GM23338 (cell line): ENCODE data around the gene NET1. TPM values are rescaled to one million over a fixed set of nuclear protein-coding genes. Genes with fewer than 3 reads are reported as not detected.

Experiments
- ATAC-seq: fragments of 200-7000 bp; cut with Tn5 transposase; 3 replicates; pipeline ENCODE4 v1.9.1; 2020
- DNase-seq: peaks from one replicate; pipeline ENCODE4 v3.0.0-alpha.2; 2015; ENCODE audit warnings: low spot score
- H2AFZ ChIP-seq: fragments of 200-600 bp; sonication (generic); 2 replicates; pipeline ENCODE4 v1.8.0; 2016; ENCODE audit warnings: antibody characterized with exemption, mild to moderate bottlenecking, moderate library complexity
- H3F3A ChIP-seq: fragments of 200-600 bp; sonication (generic); replicated peaks from 2 replicates; pipeline ENCODE4 v1.8.0; 2017; ENCODE audit warnings: antibody characterized with exemption, mixed run types, low read depth
- H3K27ac ChIP-seq: fragments of 200-600 bp; sonication (generic); 2 replicates; pipeline ENCODE4 v1.6.1; 2016; ENCODE audit warnings: low read depth
- H3K27me3 ChIP-seq: fragments of 200-600 bp; sonication (generic); 2 replicates; pipeline ENCODE4 v1.8.0; 2016; ENCODE audit warnings: mild to moderate bottlenecking, mixed run types, moderate library complexity; ENCODE audit not compliant: insufficient read depth
- H3K36me3 ChIP-seq: fragments of 200-600 bp; sonication (generic); 2 replicates; pipeline ENCODE4 v1.8.0; 2016; ENCODE audit warnings: mild to moderate bottlenecking; ENCODE audit not compliant: insufficient read depth
- H3K4me1 ChIP-seq: fragments of 200-600 bp; sonication (generic); 2 replicates; pipeline ENCODE4 v1.8.0; 2016; ENCODE audit warnings: mild to moderate bottlenecking, moderate library complexity; ENCODE audit not compliant: insufficient read depth
- H3K4me2 ChIP-seq: fragments of 200-600 bp; sonication (generic); 2 replicates; pipeline ENCODE4 v1.7.1; 2017; ENCODE audit warnings: mixed run types
- H3K4me3 ChIP-seq: fragments of 200-600 bp; sonication (generic); 2 replicates; pipeline ENCODE4 v1.6.1; 2016; ENCODE audit warnings: mixed run types
- H3K79me2 ChIP-seq: fragments of 200-600 bp; sonication (generic); replicated peaks from 2 replicates; pipeline ENCODE4 v1.8.0; 2017; ENCODE audit warnings: mild to moderate bottlenecking; ENCODE audit not compliant: insufficient read depth
- H3K9me2 ChIP-seq: fragments of 200-600 bp; sonication (generic); 2 replicates; pipeline ENCODE4 v1.8.0; 2017; ENCODE audit not compliant: insufficient read depth
- H4K20me1 ChIP-seq: fragments of 200-600 bp; sonication (generic); replicated peaks from 2 replicates; pipeline ENCODE4 v1.8.0; 2017; ENCODE audit warnings: mild to moderate bottlenecking; ENCODE audit not compliant: insufficient read depth
- H3K27ac Mint-ChIP-seq: 2 replicates; pipeline ENCODE4 v1.8.0; 2020; ENCODE audit warnings: inconsistent platforms, mild to moderate bottlenecking, moderate library complexity, mixed read lengths
- H3K27me3 Mint-ChIP-seq: 3 replicates; pipeline ENCODE4 v1.8.0; 2022; ENCODE audit warnings: low read depth, mild to moderate bottlenecking, moderate library complexity, mixed read lengths, inconsistent platforms; ENCODE audit not compliant: insufficient read depth, poor library complexity
- H3K36me3 Mint-ChIP-seq: 3 replicates; pipeline ENCODE4 v1.8.0; 2021; ENCODE audit warnings: low read depth, mild to moderate bottlenecking, inconsistent platforms, moderate library complexity, mixed read lengths
- H3K4me1 Mint-ChIP-seq: 3 replicates; pipeline ENCODE4 v1.8.0; 2020; ENCODE audit warnings: mild to moderate bottlenecking, inconsistent platforms, mixed read lengths
- H3K4me3 Mint-ChIP-seq: 3 replicates; pipeline ENCODE4 v1.8.0; 2021; ENCODE audit warnings: moderate library complexity, mild to moderate bottlenecking, inconsistent platforms, mixed read lengths
- H3K9me3 Mint-ChIP-seq: 3 replicates; pipeline ENCODE4 v1.8.0; 2020; ENCODE audit warnings: moderate library complexity, mild to moderate bottlenecking, inconsistent platforms, mixed read lengths
- CREB1 ChIP-seq: fragments of 250-450 bp; sonication (Bioruptor Pico); IDR thresholded peaks from 2 replicates; pipeline ENCODE4 v1.5.0; 2020; ENCODE audit warnings: low read depth, mild to moderate bottlenecking, moderate library complexity
- EZH2 ChIP-seq: fragments of 200-600 bp; sonication (generic); IDR thresholded peaks from one replicate; pipeline ENCODE4 v1.8.0; 2017; ENCODE audit warnings: antibody characterized with exemption, mild to moderate bottlenecking, low read depth; ENCODE audit not compliant: unreplicated experiment
- EZH2phosphoT487 ChIP-seq: fragments of 200-600 bp; sonication (generic); IDR thresholded peaks from one replicate; pipeline ENCODE4 v1.8.1; 2018; ENCODE audit warnings: antibody characterized with exemption; ENCODE audit not compliant: unreplicated experiment
- JUNB ChIP-seq: IDR thresholded peaks from one replicate; pipeline ENCODE4 v1.6.1; 2016; ENCODE audit warnings: antibody characterized with exemption; ENCODE audit not compliant: unreplicated experiment
- NANOG ChIP-seq: IDR thresholded peaks from 2 replicates; pipeline ENCODE4 v1.6.1; 2016; ENCODE audit warnings: antibody characterized with exemption, borderline replicate concordance
- POLR2AphosphoS5 ChIP-seq: IDR thresholded peaks from 2 replicates; pipeline ENCODE4 v1.6.1; 2016; ENCODE audit warnings: antibody characterized with exemption, low read depth
- REST ChIP-seq: IDR thresholded peaks from one replicate; pipeline ENCODE4 v1.6.1; 2018; ENCODE audit warnings: antibody characterized with exemption; ENCODE audit not compliant: unreplicated experiment
- STAT1 ChIP-seq: IDR thresholded peaks from one replicate; pipeline ENCODE4 v1.6.1; 2016; ENCODE audit warnings: antibody characterized with exemption; ENCODE audit not compliant: unreplicated experiment
- ZNF114 ChIP-seq: fragments of 250-450 bp; sonication (Bioruptor Pico); IDR thresholded peaks from 2 replicates; pipeline ENCODE4 v1.5.0; 2020; ENCODE audit warnings: mild to moderate bottlenecking, moderate library complexity
- ZNF331 ChIP-seq: fragments of 250-450 bp; sonication (Bioruptor Pico); IDR thresholded peaks from 2 replicates; pipeline ENCODE4 v1.5.0; 2020; ENCODE audit warnings: low read depth, mild to moderate bottlenecking, moderate library complexity
- polyA plus RNA-seq: library from polyadenylated mRNA; unstranded; fragments of >200 nt; fragmentation: Nextera tagmentation; extraction: Ambion mirVana; gene quantifications from 2 replicates; pipeline ENCODE4 v1.2.1, GENCODE V29; 2016
- total RNA-seq: library from RNA; depleted of rRNA; stranded (reverse); fragments of >200 nt; shearing (Covaris generic); gene quantifications from 2 replicates; pipeline ENCODE4 v1.2.3, GENCODE V29; 2014
- TF ChIP-seq, protein P1 (sequence below), 2 experiments: fragments of 200-600 bp in 1 of 2; sonication (generic) in 1 of 2; conservative IDR thresholded peaks; 2 replicates each; pipeline versions ENCODE4 v1.5.1 to v1.6.1; 2016 to 2017; ENCODE audit warnings: antibody characterized with exemption in 2 of 2, low read depth in 2 of 2, mild to moderate bottlenecking in 2 of 2, moderate library complexity in 1 of 2
- TF ChIP-seq, protein P2 (sequence below): fragments of 250-450 bp; sonication (Bioruptor Pico); IDR thresholded peaks from 2 replicates; pipeline ENCODE4 v1.5.0; 2020; ENCODE audit warnings: mild to moderate bottlenecking, moderate library complexity
- TF ChIP-seq, protein P3 (sequence below): IDR thresholded peaks from 2 replicates; pipeline ENCODE4 v1.6.1; 2016; ENCODE audit warnings: antibody characterized with exemption

The NET1 gene
- total and polyA plus RNA-seq, 2 experiments from 2014 or later: 47.9 to 93.9 TPM

DNA sequence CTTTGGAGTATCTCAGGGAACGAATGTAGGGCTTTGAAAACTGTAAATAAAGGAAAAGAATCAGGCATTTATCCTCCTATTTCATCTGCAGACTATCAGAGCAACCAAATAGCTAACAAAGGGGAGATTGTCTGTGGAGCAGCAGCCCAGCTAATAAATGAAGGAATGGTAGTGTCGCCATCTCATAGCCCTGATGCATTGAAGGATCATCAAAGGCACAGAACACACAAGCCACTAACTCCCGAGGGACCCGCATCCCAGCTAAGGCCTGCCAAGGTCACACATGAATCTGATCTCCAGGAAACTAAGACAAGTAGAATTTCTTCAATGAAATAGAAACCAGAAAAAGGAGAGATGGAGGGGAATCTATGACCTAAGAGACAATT lies 48.8 kb downstream of the NET1 start:
- H2AFZ ChIP-seq: no peak overlapping the region
- H3K36me3 ChIP-seq: peaks cover 23% of the 10 kb centered on the region
- no peak overlapping the region for H3K4me2 ChIP-seq
- H3K79me2 ChIP-seq: no peaks in the 10 kb centered on the region; the same call in 1 of the 2 replicates
- H3K4me1 Mint-ChIP-seq: peaks cover 31% of the 10 kb centered on the region
- peaks cover 31% of the 10 kb centered on the region for H3K9me3 Mint-ChIP-seq
- H3K4me3 Mint-ChIP-seq: no peak overlapping the region
- TF ChIP-seq EZH2phosphoT487 (no peak), REST (no peak), STAT1 (no peak), JUNB (no peak), ZNF331 (CRISPR knock-in tag) (no peak), CREB1 (no peak), NANOG (no peak), EZH2 (no peak), POLR2AphosphoS5 (no peak), ZNF114 (no peak)
- TF ChIP-seq, protein P1, sequence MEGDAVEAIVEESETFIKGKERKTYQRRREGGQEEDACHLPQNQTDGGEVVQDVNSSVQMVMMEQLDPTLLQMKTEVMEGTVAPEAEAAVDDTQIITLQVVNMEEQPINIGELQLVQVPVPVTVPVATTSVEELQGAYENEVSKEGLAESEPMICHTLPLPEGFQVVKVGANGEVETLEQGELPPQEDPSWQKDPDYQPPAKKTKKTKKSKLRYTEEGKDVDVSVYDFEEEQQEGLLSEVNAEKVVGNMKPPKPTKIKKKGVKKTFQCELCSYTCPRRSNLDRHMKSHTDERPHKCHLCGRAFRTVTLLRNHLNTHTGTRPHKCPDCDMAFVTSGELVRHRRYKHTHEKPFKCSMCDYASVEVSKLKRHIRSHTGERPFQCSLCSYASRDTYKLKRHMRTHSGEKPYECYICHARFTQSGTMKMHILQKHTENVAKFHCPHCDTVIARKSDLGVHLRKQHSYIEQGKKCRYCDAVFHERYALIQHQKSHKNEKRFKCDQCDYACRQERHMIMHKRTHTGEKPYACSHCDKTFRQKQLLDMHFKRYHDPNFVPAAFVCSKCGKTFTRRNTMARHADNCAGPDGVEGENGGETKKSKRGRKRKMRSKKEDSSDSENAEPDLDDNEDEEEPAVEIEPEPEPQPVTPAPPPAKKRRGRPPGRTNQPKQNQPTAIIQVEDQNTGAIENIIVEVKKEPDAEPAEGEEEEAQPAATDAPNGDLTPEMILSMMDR (conservative IDR thresholded peaks at IDR 0.05; ENCODE audit: low read depth in 2 of 2): no peak
- TF ChIP-seq, protein P2, sequence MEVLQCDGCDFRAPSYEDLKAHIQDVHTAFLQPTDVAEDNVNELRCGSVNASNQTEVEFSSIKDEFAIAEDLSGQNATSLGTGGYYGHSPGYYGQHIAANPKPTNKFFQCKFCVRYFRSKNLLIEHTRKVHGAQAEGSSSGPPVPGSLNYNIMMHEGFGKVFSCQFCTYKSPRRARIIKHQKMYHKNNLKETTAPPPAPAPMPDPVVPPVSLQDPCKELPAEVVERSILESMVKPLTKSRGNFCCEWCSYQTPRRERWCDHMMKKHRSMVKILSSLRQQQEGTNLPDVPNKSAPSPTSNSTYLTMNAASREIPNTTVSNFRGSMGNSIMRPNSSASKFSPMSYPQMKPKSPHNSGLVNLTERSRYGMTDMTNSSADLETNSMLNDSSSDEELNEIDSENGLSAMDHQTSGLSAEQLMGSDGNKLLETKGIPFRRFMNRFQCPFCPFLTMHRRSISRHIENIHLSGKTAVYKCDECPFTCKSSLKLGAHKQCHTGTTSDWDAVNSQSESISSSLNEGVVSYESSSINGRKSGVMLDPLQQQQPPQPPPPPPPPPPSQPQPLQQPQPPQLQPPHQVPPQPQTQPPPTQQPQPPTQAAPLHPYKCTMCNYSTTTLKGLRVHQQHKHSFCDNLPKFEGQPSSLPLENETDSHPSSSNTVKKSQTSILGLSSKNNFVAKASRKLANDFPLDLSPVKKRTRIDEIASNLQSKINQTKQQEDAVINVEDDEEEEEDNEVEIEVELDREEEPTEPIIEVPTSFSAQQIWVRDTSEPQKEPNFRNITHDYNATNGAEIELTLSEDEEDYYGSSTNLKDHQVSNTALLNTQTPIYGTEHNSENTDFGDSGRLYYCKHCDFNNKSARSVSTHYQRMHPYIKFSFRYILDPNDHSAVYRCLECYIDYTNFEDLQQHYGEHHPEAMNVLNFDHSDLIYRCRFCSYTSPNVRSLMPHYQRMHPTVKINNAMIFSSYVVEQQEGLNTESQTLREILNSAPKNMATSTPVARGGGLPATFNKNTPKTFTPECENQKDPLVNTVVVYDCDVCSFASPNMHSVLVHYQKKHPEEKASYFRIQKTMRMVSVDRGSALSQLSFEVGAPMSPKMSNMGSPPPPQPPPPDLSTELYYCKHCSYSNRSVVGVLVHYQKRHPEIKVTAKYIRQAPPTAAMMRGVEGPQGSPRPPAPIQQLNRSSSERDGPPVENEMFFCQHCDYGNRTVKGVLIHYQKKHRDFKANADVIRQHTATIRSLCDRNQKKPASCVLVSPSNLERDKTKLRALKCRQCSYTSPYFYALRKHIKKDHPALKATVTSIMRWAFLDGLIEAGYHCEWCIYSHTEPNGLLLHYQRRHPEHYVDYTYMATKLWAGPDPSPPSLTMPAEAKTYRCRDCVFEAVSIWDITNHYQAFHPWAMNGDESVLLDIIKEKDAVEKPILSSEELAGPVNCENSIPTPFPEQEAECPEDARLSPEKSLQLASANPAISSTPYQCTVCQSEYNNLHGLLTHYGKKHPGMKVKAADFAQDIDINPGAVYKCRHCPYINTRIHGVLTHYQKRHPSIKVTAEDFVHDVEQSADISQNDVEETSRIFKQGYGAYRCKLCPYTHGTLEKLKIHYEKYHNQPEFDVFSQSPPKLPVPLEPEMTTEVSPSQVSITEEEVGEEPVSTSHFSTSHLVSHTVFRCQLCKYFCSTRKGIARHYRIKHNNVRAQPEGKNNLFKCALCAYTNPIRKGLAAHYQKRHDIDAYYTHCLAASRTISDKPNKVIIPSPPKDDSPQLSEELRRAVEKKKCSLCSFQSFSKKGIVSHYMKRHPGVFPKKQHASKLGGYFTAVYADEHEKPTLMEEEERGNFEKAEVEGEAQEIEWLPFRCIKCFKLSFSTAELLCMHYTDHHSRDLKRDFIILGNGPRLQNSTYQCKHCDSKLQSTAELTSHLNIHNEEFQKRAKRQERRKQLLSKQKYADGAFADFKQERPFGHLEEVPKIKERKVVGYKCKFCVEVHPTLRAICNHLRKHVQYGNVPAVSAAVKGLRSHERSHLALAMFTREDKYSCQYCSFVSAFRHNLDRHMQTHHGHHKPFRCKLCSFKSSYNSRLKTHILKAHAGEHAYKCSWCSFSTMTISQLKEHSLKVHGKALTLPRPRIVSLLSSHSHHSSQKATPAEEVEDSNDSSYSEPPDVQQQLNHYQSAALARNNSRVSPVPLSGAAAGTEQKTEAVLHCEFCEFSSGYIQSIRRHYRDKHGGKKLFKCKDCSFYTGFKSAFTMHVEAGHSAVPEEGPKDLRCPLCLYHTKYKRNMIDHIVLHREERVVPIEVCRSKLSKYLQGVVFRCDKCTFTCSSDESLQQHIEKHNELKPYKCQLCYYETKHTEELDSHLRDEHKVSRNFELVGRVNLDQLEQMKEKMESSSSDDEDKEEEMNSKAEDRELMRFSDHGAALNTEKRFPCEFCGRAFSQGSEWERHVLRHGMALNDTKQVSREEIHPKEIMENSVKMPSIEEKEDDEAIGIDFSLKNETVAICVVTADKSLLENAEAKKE (CRISPR knock-in tag): no peak
- TF ChIP-seq, protein P3, sequence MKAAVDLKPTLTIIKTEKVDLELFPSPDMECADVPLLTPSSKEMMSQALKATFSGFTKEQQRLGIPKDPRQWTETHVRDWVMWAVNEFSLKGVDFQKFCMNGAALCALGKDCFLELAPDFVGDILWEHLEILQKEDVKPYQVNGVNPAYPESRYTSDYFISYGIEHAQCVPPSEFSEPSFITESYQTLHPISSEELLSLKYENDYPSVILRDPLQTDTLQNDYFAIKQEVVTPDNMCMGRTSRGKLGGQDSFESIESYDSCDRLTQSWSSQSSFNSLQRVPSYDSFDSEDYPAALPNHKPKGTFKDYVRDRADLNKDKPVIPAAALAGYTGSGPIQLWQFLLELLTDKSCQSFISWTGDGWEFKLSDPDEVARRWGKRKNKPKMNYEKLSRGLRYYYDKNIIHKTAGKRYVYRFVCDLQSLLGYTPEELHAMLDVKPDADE: no peak
- H3K27me3 Mint-ChIP-seq: peaks cover 8% of the 10 kb centered on the region
- no peaks in the 10 kb centered on the region for H3K27me3 ChIP-seq
- H3K4me1 ChIP-seq: peaks cover 16% of the 10 kb centered on the region
- no peak overlapping the region for H3K4me3 ChIP-seq
- peaks cover 5% of the 10 kb centered on the region; the same call in 1 of the 2 replicates for H3K9me2 ChIP-seq
- ATAC-seq (no peak), DNase-seq (no peak)
- 0 out of 2 replicates have a peak, but pooled peaks cover under 1% of the 10 kb centered on the region for H3F3A ChIP-seq
- no peak overlapping the region for H3K27ac Mint-ChIP-seq
- H4K20me1 ChIP-seq: no peaks in the 10 kb centered on the region
- peak overlapping the region; percentile 65; the same call in 1 of the 2 replicates for H3K27ac ChIP-seq
- peaks cover 87% of the 10 kb centered on the region for H3K36me3 Mint-ChIP-seq
